Esophagus squamous epithelium (tissue), 5 donors: Measurements from ENCODE around the gene SPATS2L. TPM values are rescaled to one million over a fixed set of nuclear protein-coding genes. Genes with fewer than 3 reads are reported as not detected.

Source experiments
- DNase-seq: peaks from one replicate; lab custom pipeline; 2025; lab: John Stamatoyannopoulos, UW
- H3K27ac ChIP-seq, 4 donors: fragments of 200-600 bp; sonication (generic); one replicate each; pipeline ENCODE4 v1.5.1; 2016 to 2019; ENCODE audit warnings: mild to moderate bottlenecking in 1 of 4
- H3K27me3 ChIP-seq, 4 donors: fragments of 200-600 bp; sonication (generic); 1 replicate in 3 of 4; 2 replicates in 1 of 4; pipeline versions ENCODE4 v1.5.1 to v1.6.0; 2017 to 2021; ENCODE audit warnings: antibody characterized with exemption in 1 of 4
- H3K36me3 ChIP-seq, 3 donors: fragments of 200-600 bp; sonication (generic); one replicate each; pipeline ENCODE4 v1.5.1; 2016 to 2019
- H3K4me1 ChIP-seq, 3 donors: fragments of 200-600 bp; sonication (generic); one replicate each; pipeline ENCODE4 v1.5.1; 2017 to 2019
- H3K4me3 ChIP-seq, 4 donors: fragments of 200-600 bp; sonication (generic); 1 replicate in 3 of 4; 2 replicates in 1 of 4; pipeline ENCODE4 v1.5.1; 2016 to 2019; ENCODE audit warnings: mild to moderate bottlenecking in 2 of 4, moderate library complexity in 1 of 4
- H3K9me3 ChIP-seq, 3 donors: fragments of 200-600 bp; sonication (generic); one replicate each; pipeline ENCODE4 v1.5.1; 2016 to 2019
- POLR2A ChIP-seq, 4 donors: fragments of 450-650 bp; IDR thresholded peaks; one replicate each; pipeline ENCODE4 v1.6.1; 2017; ENCODE audit warnings: antibody characterized with exemption in 4 of 4, mild to moderate bottlenecking in 4 of 4, moderate library complexity in 3 of 4
- WGBS, 2 donors: methylation state at CpG; one replicate each; pipeline ENCODE4 v1.1.5; 2018; 5-methylcytosine and 5-hydroxymethylcytosine counted together
- intact Hi-C: fragments of 100-400 bp; cut with DNase I; formaldehyde crosslinking; loops from one replicate; pipeline ENCODE4 v1.15.0; 2022
- total RNA-seq, 4 donors: library from RNA; depleted of rRNA; stranded (reverse); fragments of >200 nt; gene quantifications; one replicate each; pipeline ENCODE4 v1.1.0, GENCODE V29; 2016
- TF ChIP-seq, protein P1 (sequence below), 6 experiments: fragments of 450-650 bp in 4 of 6; fragments of 200-600 bp in 2 of 6; sonication (generic) in 2 of 6; IDR thresholded peaks; one replicate each; pipeline ENCODE4 v1.5.1; 2016 to 2019; ENCODE audit warnings: antibody characterized with exemption in 6 of 6, mild to moderate bottlenecking in 4 of 6, moderate library complexity in 4 of 6
- donor health status: DM: yes; HTN: yes; CAD: no.

SPATS2L gene
- total RNA-seq, 4 donors from 2014 or later, result 53.2 to 91.9 (median 68.3) TPM

DNA sequence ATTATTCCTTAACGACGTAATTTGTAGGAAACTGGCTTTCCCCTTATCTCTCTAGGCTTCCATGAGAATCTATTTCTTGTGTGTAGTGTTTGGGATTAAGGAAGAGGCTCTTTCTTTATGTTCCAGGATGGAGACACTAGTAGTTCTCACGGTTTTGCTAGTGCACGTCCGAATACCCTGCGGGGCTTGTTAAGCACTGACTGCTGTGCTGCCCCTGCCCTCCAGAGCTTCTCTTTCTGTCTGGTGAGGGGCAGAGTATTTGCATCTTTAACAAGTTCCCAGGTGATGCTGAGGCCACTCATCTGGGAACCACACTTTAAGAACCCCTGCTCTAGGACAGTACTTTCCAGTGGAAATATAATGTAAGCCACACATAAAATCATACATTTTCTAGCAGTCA is 76.4 kb downstream of the SPATS2L start:
- Histone ChIP-seq H3K4me1 (peaks cover 4 to 62% (median 25%) of the 10 kb centered on the region in 3 donors), H3K9me3 (no peaks in the 10 kb centered on the region), H3K27ac (peak overlapping the region in 2 of 4 donors; percentile 61 to 65), H3K4me3 (no peak overlapping the region), H3K36me3 (no peaks in the 10 kb centered on the region), H3K27me3 (no peaks in the 10 kb centered on the region)
- intact Hi-C loops, result no loop called here
- DNase-seq, result no peak
- no peak for TF ChIP-seq POLR2A (IDR thresholded peaks at IDR 0.05)
- TF ChIP-seq, protein P1, sequence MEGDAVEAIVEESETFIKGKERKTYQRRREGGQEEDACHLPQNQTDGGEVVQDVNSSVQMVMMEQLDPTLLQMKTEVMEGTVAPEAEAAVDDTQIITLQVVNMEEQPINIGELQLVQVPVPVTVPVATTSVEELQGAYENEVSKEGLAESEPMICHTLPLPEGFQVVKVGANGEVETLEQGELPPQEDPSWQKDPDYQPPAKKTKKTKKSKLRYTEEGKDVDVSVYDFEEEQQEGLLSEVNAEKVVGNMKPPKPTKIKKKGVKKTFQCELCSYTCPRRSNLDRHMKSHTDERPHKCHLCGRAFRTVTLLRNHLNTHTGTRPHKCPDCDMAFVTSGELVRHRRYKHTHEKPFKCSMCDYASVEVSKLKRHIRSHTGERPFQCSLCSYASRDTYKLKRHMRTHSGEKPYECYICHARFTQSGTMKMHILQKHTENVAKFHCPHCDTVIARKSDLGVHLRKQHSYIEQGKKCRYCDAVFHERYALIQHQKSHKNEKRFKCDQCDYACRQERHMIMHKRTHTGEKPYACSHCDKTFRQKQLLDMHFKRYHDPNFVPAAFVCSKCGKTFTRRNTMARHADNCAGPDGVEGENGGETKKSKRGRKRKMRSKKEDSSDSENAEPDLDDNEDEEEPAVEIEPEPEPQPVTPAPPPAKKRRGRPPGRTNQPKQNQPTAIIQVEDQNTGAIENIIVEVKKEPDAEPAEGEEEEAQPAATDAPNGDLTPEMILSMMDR (IDR thresholded peaks at IDR 0.05), result no peak
- WGBS, 2 donors, result 84 to 92% methylated on average over 6 of the region's 6 CpGs

DNA sequence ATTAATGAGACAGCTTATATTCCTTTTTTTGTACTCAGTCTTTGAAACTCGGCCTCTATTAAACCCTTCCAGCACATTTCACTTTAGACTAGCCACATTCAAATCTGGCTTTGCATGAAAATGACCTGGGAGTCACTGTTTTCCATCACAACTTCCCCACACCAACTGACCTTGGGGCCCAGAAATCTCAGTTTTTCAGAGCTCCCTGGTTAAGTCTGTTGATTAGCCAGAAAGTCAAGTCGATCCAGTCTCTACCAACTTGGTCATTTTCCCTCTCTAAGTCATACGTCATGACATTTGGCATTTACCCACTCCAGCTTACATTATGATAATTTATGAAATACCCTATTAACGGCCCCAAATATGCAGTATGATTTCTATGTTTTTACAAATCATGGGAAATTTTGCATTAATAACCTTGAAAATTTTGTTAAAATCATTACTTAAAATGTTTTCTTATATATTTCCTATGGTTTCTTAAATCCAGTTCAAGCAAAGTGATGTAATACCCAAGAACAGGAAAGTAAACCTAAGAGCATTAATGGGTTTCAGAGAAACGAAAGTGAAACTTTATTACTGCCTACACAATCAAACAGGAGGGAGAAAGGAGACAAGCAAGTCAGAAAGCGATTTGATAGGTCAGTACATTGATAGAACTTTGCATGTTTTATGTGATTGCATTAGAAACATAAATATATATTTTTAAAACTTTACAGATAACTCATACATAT is 77.1 kb downstream of the SPATS2L start:
- Histone ChIP-seq H3K27ac (peak overlapping the region in 2 of 4 donors; percentile 61 to 65), H3K4me3 (peak overlapping the region in 3 of 4 donors; percentile 13 to 50 (median 21)), H3K9me3 (no peaks in the 10 kb centered on the region), H3K4me1 (peaks cover 4 to 55% (median 20%) of the 10 kb centered on the region in 3 donors), H3K36me3 (no peaks in the 10 kb centered on the region), H3K27me3 (no peaks in the 10 kb centered on the region)
- TF ChIP-seq POLR2A (IDR thresholded peaks at IDR 0.05), result no peak
- TF ChIP-seq, protein P1 (IDR thresholded peaks at IDR 0.05), result no peak
- WGBS, 2 donors, result 26 to 32% methylated on average over 6 of the region's 6 CpGs
- intact Hi-C loops, result no loop called here
- no peak for DNase-seq

DNA sequence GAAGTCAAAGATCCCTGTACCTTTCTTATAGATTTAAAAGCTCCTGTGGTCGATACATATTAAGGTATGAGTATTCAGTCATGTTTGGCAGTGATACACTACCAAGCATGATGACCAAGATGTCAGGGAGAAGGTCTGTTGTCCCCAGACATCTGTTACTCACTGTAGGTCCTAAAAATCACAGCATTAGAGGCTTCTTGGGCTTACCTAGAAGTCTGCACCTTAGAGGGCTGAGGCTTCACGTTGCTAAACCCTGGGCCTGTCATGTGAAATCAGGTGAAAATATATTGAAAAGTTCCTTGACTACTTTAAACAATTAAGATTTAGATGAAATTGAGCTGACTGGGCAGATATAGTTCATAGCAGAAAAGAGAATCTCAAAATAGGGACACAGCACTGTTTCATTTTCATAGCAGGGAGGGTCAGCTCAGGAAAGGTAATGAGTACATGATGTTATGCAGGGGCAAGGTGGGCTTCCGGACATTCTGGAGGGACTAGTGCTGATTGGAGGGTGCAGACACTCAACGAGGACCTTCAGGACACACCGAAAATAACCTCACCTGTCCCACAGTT is 78.7 kb downstream of the SPATS2L start:
- peaks cover 4 to 11% (median 9%) of the 10 kb centered on the region in 3 donors for H3K36me3 ChIP-seq
- H3K9me3 ChIP-seq, result no peaks in the 10 kb centered on the region
- peaks cover 0 to 39% (median 15%) of the 10 kb centered on the region in 3 donors for H3K4me1 ChIP-seq
- H3K4me3 ChIP-seq, result no peak overlapping the region
- no peak for DNase-seq
- H3K27me3 ChIP-seq, result no peaks in the 10 kb centered on the region
- 91 to 94% methylated on average over 5 of the region's 5 CpGs for WGBS, 2 donors
- intact Hi-C loops, result no loop called here
- TF ChIP-seq, protein P1 (IDR thresholded peaks at IDR 0.05), result no peak
- no peak for TF ChIP-seq POLR2A (IDR thresholded peaks at IDR 0.05)
- H3K27ac ChIP-seq, result no peak overlapping the region

DNA sequence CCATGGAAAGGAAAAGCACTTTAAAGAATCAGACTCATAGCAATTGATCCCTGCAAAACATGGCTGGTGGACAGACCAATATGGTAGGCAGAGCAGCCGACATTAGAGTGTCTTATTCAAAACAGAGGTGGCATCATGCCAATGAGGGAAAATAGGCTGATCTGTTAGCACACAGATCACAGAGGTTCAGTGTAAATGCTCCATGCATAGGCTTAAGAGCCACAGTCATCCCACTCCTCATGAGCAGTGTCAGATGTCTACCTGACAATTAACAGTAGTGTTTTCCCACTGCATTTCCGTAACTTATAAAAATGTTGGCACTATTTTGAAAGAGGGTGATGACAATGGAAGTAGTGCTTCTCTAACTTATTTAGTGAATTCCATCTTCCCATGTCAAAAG is 86.7 kb downstream of the SPATS2L start:
- Histone ChIP-seq H3K4me3 (no peak overlapping the region), H3K27ac (no peak overlapping the region), H3K4me1 (no peaks in the 10 kb centered on the region), H3K36me3 (peaks cover 8 to 38% (median 9%) of the 10 kb centered on the region in 3 donors), H3K27me3 (no peaks in the 10 kb centered on the region), H3K9me3 (no peaks in the 10 kb centered on the region)
- 77 to 79% methylated on average over 2 of the region's 2 CpGs for WGBS, 2 donors
- DNase-seq, result no peak
- intact Hi-C loops, result no loop called here
- TF ChIP-seq POLR2A (IDR thresholded peaks at IDR 0.05), result no peak
- TF ChIP-seq, protein P1 (IDR thresholded peaks at IDR 0.05), result no peak

DNA sequence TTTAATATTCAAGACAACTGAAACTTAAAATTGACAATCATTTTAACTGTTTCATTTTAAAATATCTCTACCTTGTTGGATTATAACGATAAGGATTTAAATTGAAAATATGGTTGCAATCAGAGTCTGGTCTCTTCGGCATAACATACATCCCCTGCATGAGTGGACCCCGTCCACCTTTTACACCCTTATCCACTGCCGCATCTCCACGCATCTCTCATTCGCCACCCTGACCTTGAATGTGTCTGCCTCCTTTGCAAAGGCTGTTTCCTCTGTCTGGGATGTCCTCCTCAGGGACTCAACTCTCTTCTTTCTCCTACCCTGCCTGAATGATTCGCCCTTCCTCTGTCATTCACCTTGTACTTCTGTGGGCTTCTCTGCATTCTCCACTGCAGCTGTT is 87.6 kb downstream of the SPATS2L start:
- Histone ChIP-seq H3K9me3 (no peaks in the 10 kb centered on the region), H3K4me3 (no peak overlapping the region), H3K36me3 (peaks cover 8 to 38% (median 9%) of the 10 kb centered on the region in 3 donors), H3K4me1 (no peaks in the 10 kb centered on the region), H3K27ac (no peak overlapping the region), H3K27me3 (no peaks in the 10 kb centered on the region)
- intact Hi-C loops, result no loop called here
- TF ChIP-seq, protein P1 (IDR thresholded peaks at IDR 0.05), result no peak
- no peak for TF ChIP-seq POLR2A (IDR thresholded peaks at IDR 0.05)
- WGBS, 2 donors, result 92 to 93% methylated on average over 7 of the region's 7 CpGs
- no peak for DNase-seq
